Bronchial epithelial cell (primary cell): Measurements from ENCODE around the gene ENPP3. TPM values are rescaled to one million over a fixed set of nuclear protein-coding genes. Genes with fewer than 3 reads are reported as not detected.
A peak's percentile ranks its signal among the peaks of the same experiment; 100 is the strongest.

Experiments used
- DNase-seq: peaks from one replicate; pipeline ENCODE4 v3.0.0-alpha.2; 2010; ENCODE audit warnings: low read depth
- FAIRE-seq: peaks from 2 replicates; lab custom pipeline; 2011; peaks lifted over from hg19 to GRCh38; lab: Jason Lieb, UNC
- H3K27me3 ChIP-seq: 2 replicates; pipeline ENCODE4 v1.5.1; 2011; ENCODE audit warnings: low read length; ENCODE audit not compliant: control insufficient read depth, insufficient read depth
- H3K36me3 ChIP-seq: 2 replicates; pipeline ENCODE4 v1.5.1; 2011; ENCODE audit warnings: low read length; ENCODE audit not compliant: control insufficient read depth, insufficient read depth
- H3K4me3 ChIP-seq: 2 replicates; pipeline ENCODE4 v1.5.1; 2011; ENCODE audit warnings: mild to moderate bottlenecking, low read depth, low read length, control low read depth
- CTCF ChIP-seq: IDR thresholded peaks from 2 replicates; pipeline ENCODE4 v1.5.1; 2011; ENCODE audit warnings: mild to moderate bottlenecking, moderate library complexity, low read length, control low read depth, inconsistent platforms; ENCODE audit not compliant: insufficient read depth, severe bottlenecking
- total RNA-seq: library from RNA; depleted of rRNA; stranded (reverse); fragments of >200 nt; gene quantifications from 2 replicates; pipeline ENCODE4 v1.2.1, GENCODE V29; 2014

ENPP3 gene
- total RNA-seq, 1 donor from 2014 or later = not detected

GRCh38 chr6:131657630-131658111, 20.6 kb downstream of the ENPP3 start:
- Histone ChIP-seq H3K27me3 (no peaks in the 10 kb centered on the region), H3K36me3 (no peaks in the 10 kb centered on the region), H3K4me3 (no peak overlapping the region)
- FAIRE-seq = no peak
- no peak for TF ChIP-seq CTCF
- no peak for DNase-seq

- Histone ChIP-seq H3K36me3 (no peaks in the 10 kb centered on the region), H3K4me3 (no peak overlapping the region), H3K27me3 (no peaks in the 10 kb centered on the region)
- FAIRE-seq (no peak), DNase-seq (no peak)
- TF ChIP-seq CTCF = no peak
Measured at GRCh38 chr6:131658287-131658686, 21.2 kb downstream of the ENPP3 start.

- H3K4me3 ChIP-seq = no peak overlapping the region
- H3K27me3 ChIP-seq = no peaks in the 10 kb centered on the region
- FAIRE-seq = peak; percentile 75
- H3K36me3 ChIP-seq = no peaks in the 10 kb centered on the region
- DNase-seq = peak; percentile 85
- no peak for TF ChIP-seq CTCF
Measured at GRCh38 chr6:131660195-131660594, 23.1 kb downstream of the ENPP3 start.

- no peaks in the 10 kb centered on the region for H3K36me3 ChIP-seq
- no peak overlapping the region for H3K4me3 ChIP-seq
- no peak for DNase-seq
- FAIRE-seq = no peak
- TF ChIP-seq CTCF = no peak
- no peaks in the 10 kb centered on the region for H3K27me3 ChIP-seq
Measured at GRCh38 chr6:131663578-131664165, 26.6 kb downstream of the ENPP3 start.

- Histone ChIP-seq H3K4me3 (no peak overlapping the region), H3K27me3 (no peaks in the 10 kb centered on the region), H3K36me3 (no peaks in the 10 kb centered on the region)
- DNase-seq = no peak
- no peak for FAIRE-seq
- no peak for TF ChIP-seq CTCF
Measured at GRCh38 chr6:131669891-131670290, 32.8 kb downstream of the ENPP3 start.

GRCh38 chr6:131673184-131673583, 36.1 kb downstream of the ENPP3 start:
- TF ChIP-seq CTCF = no peak
- DNase-seq = no peak
- H3K4me3 ChIP-seq = no peak overlapping the region
- no peaks in the 10 kb centered on the region for H3K36me3 ChIP-seq
- H3K27me3 ChIP-seq = no peaks in the 10 kb centered on the region
- no peak for FAIRE-seq
